Measurements from ENCODE around the gene MAPKAP1.

The MAPKAP1 gene

GRCh38 chr9:125388978-125389377 lies 318.0 kb downstream of the MAPKAP1 start:
- H3K4me3 ChIP-seq: no peak overlapping the region
- H3K27ac ChIP-seq: no peak overlapping the region

GRCh38 chr9:125387861-125388524 lies 319.0 kb downstream of the MAPKAP1 start:
- Histone ChIP-seq H3K27ac (no peak overlapping the region), H3K4me3 (no peak overlapping the region)

Measured in skin epidermis (tissue), 12 donors.